Caco-2 (cell line): ENCODE data around the gene LEMD1. TPM values are rescaled to one million over a fixed set of nuclear protein-coding genes. Genes with fewer than 3 reads are reported as not detected.

Source experiments
- BruUV-seq: library from RNA; stranded (reverse); fragments of 400-500 nt; replicated peaks from 2 replicates; lab custom pipeline; 2021; lab: Mats Ljungman, UMichigan
- CTCF ChIA-PET: fragments of 300-600 bp; sonication (Branson Sonifier 250); formaldehyde crosslinking; loops from one replicate; lab custom pipeline; 2022; ENCODE audit warnings: antibody characterized with exemption; lab: Charles Lee
- POLR2A ChIA-PET: fragments of 300-600 bp; sonication (Branson Sonifier 250); formaldehyde crosslinking; loops from one replicate; lab custom pipeline; 2022; ENCODE audit warnings: antibody characterized with exemption; lab: Charles Lee
- DNase-seq, 2 experiments: peaks; one replicate each; pipeline versions ENCODE4 v3.0.0 to v3.0.0-alpha.2; 2020 to 2022
- H3K27me3 ChIP-seq: replicated peaks from 2 replicates; pipeline ENCODE4 v1.6.0; 2011; ENCODE audit warnings: low read length; ENCODE audit not compliant: control insufficient read depth, insufficient read depth
- H3K36me3 ChIP-seq: 2 replicates; pipeline ENCODE4 v1.5.1; 2011; ENCODE audit warnings: low read length; ENCODE audit not compliant: control insufficient read depth, insufficient read depth
- H3K4me1 ChIP-seq: fragments of 250-450 bp; sonication (Bioruptor Pico); 2 replicates; pipeline ENCODE4 v1.5.1; 2020; ENCODE audit warnings: mild to moderate bottlenecking
- H3K4me3 ChIP-seq: 2 replicates; pipeline ENCODE4 v1.5.1; 2011; ENCODE audit warnings: low read depth, mild to moderate bottlenecking, control low read depth, low read length
- H3K9me3 ChIP-seq: fragments of 250-450 bp; sonication (Bioruptor Pico); 2 replicates; pipeline ENCODE4 v1.5.1; 2020; ENCODE audit warnings: mild to moderate bottlenecking, moderate library complexity
- H3K27ac Mint-ChIP-seq: one replicate; pipeline ENCODE4 v1.8.0; 2022; ENCODE audit warnings: mixed read lengths; ENCODE audit not compliant: unreplicated experiment
- H3K27me3 Mint-ChIP-seq: one replicate; pipeline ENCODE4 v1.8.0; 2022; ENCODE audit warnings: mixed read lengths; ENCODE audit not compliant: insufficient read depth, unreplicated experiment
- H3K36me3 Mint-ChIP-seq: one replicate; pipeline ENCODE4 v1.8.0; 2022; ENCODE audit warnings: mild to moderate bottlenecking, mixed read lengths; ENCODE audit not compliant: insufficient read depth, unreplicated experiment
- H3K4me1 Mint-ChIP-seq: one replicate; pipeline ENCODE4 v1.8.0; 2022; ENCODE audit warnings: low read depth, mixed read lengths; ENCODE audit not compliant: unreplicated experiment
- H3K4me3 Mint-ChIP-seq: one replicate; pipeline ENCODE4 v1.8.0; 2022; ENCODE audit warnings: mild to moderate bottlenecking, moderate library complexity, mixed read lengths; ENCODE audit not compliant: unreplicated experiment
- H3K9me3 Mint-ChIP-seq: one replicate; pipeline ENCODE4 v1.8.0; 2022; ENCODE audit warnings: mixed read lengths; ENCODE audit not compliant: unreplicated experiment
- CTCF ChIP-seq, 2 experiments: fragments of 200-600 bp in 1 of 2; IDR thresholded peaks; 1 replicate in 1 of 2; 2 replicates in 1 of 2; pipeline versions ENCODE4 v1.5.1 to v1.8.0; 2011 to 2022; ENCODE audit warnings: antibody characterized with exemption in 1 of 2, control low read depth in 1 of 2, inconsistent platforms in 1 of 2, low read depth in 1 of 2, low read length in 1 of 2, mild to moderate bottlenecking in 1 of 2, moderate library complexity in 1 of 2; ENCODE audit not compliant: insufficient read depth in 1 of 2, severe bottlenecking in 1 of 2, unreplicated experiment in 1 of 2
- intact Hi-C: fragments of 100-400 bp; cut with micrococcal nuclease; formaldehyde crosslinking; loops from one replicate; pipeline ENCODE4 v1.10.0; 2022; ENCODE audit not compliant: unreplicated experiment
- total RNA-seq: library from RNA; stranded (reverse); gene quantifications from 2 replicates; pipeline ENCODE4 v1.2.3, GENCODE V29; 2022

The LEMD1 gene
- total RNA-seq, 1 experiment from 2014 or later: not detected

GRCh38 chr1:205437570-205437969, 15.7 kb upstream of the LEMD1 start:
- peaks cover 3% of the 10 kb centered on the region for H3K27me3 Mint-ChIP-seq
- Histone ChIP-seq H3K9me3 (no peaks in the 10 kb centered on the region), H3K4me1 (no peaks in the 10 kb centered on the region), H3K4me3 (no peak overlapping the region), H3K27me3 (no peaks in the 10 kb centered on the region), H3K36me3 (no peaks in the 10 kb centered on the region)
- intact Hi-C loops: no loop called here
- no peaks in the 10 kb centered on the region for H3K4me1 Mint-ChIP-seq
- H3K4me3 Mint-ChIP-seq: no peak overlapping the region
- no peaks in the 10 kb centered on the region for H3K9me3 Mint-ChIP-seq
- DNase-seq: no peak
- no peaks in the 10 kb centered on the region for H3K36me3 Mint-ChIP-seq
- no TSS peak for BruUV-seq
- no peak for TF ChIP-seq CTCF (IDR thresholded peaks at IDR 0.05; ENCODE audit: insufficient read depth in 1 of 2, low read depth in 1 of 2, low read length in 1 of 2, severe bottlenecking in 1 of 2, unreplicated experiment in 1 of 2)
- POLR2A ChIA-PET: no interaction called here
- H3K27ac Mint-ChIP-seq: no peak overlapping the region
- CTCF ChIA-PET: interaction anchor here (1.1 kb wide), 1 partner anchor 15 kb away, joined by 3 read pairs; no protein-coding TSS in a partner anchor

- Mint-ChIP-seq H3K36me3 (no peaks in the 10 kb centered on the region), H3K27ac (no peak overlapping the region), H3K4me3 (no peak overlapping the region), H3K4me1 (no peaks in the 10 kb centered on the region), H3K27me3 (peaks cover 3% of the 10 kb centered on the region), H3K9me3 (no peaks in the 10 kb centered on the region)
- no peak overlapping the region for H3K4me3 ChIP-seq
- no peaks in the 10 kb centered on the region for H3K36me3 ChIP-seq
- intact Hi-C loops: no loop called here
- no peak for DNase-seq
- H3K4me1 ChIP-seq: no peaks in the 10 kb centered on the region
- TF ChIP-seq CTCF (IDR thresholded peaks at IDR 0.05; ENCODE audit: insufficient read depth in 1 of 2, low read depth in 1 of 2, low read length in 1 of 2, severe bottlenecking in 1 of 2, unreplicated experiment in 1 of 2): no peak
- ChIA-PET CTCF (no interaction called here), POLR2A (no interaction called here)
- no peaks in the 10 kb centered on the region for H3K27me3 ChIP-seq
- no peaks in the 10 kb centered on the region for H3K9me3 ChIP-seq
- no TSS peak for BruUV-seq
These were observed 15.0 kb upstream of the LEMD1 start for GRCh38 chr1:205436776-205437410.

- no peaks in the 10 kb centered on the region for H3K4me1 Mint-ChIP-seq
- TF ChIP-seq CTCF (IDR thresholded peaks at IDR 0.05; ENCODE audit: insufficient read depth in 1 of 2, low read depth in 1 of 2, low read length in 1 of 2, severe bottlenecking in 1 of 2, unreplicated experiment in 1 of 2): no peak
- POLR2A ChIA-PET: no interaction called here
- no peaks in the 10 kb centered on the region for H3K27me3 ChIP-seq
- H3K36me3 ChIP-seq: no peaks in the 10 kb centered on the region
- no peak overlapping the region for H3K27ac Mint-ChIP-seq
- no peak overlapping the region for H3K4me3 ChIP-seq
- no peaks in the 10 kb centered on the region for H3K4me1 ChIP-seq
- no peaks in the 10 kb centered on the region for H3K36me3 Mint-ChIP-seq
- H3K4me3 Mint-ChIP-seq: no peak overlapping the region
- H3K9me3 Mint-ChIP-seq: no peaks in the 10 kb centered on the region
- BruUV-seq: no TSS peak
- no peak for DNase-seq
- CTCF ChIA-PET: interaction anchor here (1.1 kb wide), 1 partner anchor 50 kb away, joined by 6 read pairs; no protein-coding TSS in a partner anchor
- no peaks in the 10 kb centered on the region for H3K9me3 ChIP-seq
- intact Hi-C loops: no loop called here
- peaks cover 3% of the 10 kb centered on the region for H3K27me3 Mint-ChIP-seq
These were observed 14.0 kb upstream of the LEMD1 start for GRCh38 chr1:205435578-205436573.
